ENCODE data around the gene WDR27.

GRCh38 chr6:169640351-169640852 lies 61.4 kb downstream of the WDR27 start:
- no peak for TF ChIP-seq CTCF (conservative IDR thresholded peaks at IDR 0.05; ENCODE audit: low read length)
- no peak for TF ChIP-seq EZH2phosphoT487 (IDR thresholded peaks at IDR 0.05; ENCODE audit: borderline replicate concordance, low read depth, low read length)
